Astrocyte of the hippocampus (primary cell): Measurements from ENCODE around the gene COL23A1.
A peak's percentile ranks its signal among the peaks of the same experiment; 100 is the strongest.

Experiments
- DNase-seq: peaks from one replicate; pipeline ENCODE4 v3.0.0; 2011; ENCODE audit warnings: low read depth, low spot score

The COL23A1 gene

GRCh38 chr5:178477802-178478201 lies 112.4 kb downstream of the COL23A1 start:
- no peak for DNase-seq

- DNase-seq, result peak; percentile 11
Observed at GRCh38 chr5:178476972-178477754, 113.0 kb downstream of the COL23A1 start.

- DNase-seq, result no peak
Observed at GRCh38 chr5:178476531-178476930, 113.7 kb downstream of the COL23A1 start.

GRCh38 chr5:178475422-178475821 lies 114.8 kb downstream of the COL23A1 start:
- no peak for DNase-seq

GRCh38 chr5:178474562-178475184 lies 115.5 kb downstream of the COL23A1 start:
- DNase-seq, result peak; percentile 11

- DNase-seq, result no peak
Observed at GRCh38 chr5:178473854-178474253, 116.3 kb downstream of the COL23A1 start.

GRCh38 chr5:178472138-178472537 lies 118.1 kb downstream of the COL23A1 start:
- no peak for DNase-seq

- no peak for DNase-seq
Observed at GRCh38 chr5:178471711-178472110, 118.5 kb downstream of the COL23A1 start.

- DNase-seq, result no peak
Observed at GRCh38 chr5:178470760-178471025, 119.5 kb downstream of the COL23A1 start.

- no peak for DNase-seq
Observed at GRCh38 chr5:178469975-178470759, 120.0 kb downstream of the COL23A1 start.

- no peak for DNase-seq
Observed at GRCh38 chr5:178469011-178469974, 120.9 kb downstream of the COL23A1 start.

- no peak for DNase-seq
Observed at GRCh38 chr5:178468196-178468685, 122.0 kb downstream of the COL23A1 start.

GRCh38 chr5:178467568-178468195 lies 122.5 kb downstream of the COL23A1 start:
- DNase-seq, result no peak

GRCh38 chr5:178467205-178467567 lies 123.0 kb downstream of the COL23A1 start:
- no peak for DNase-seq

GRCh38 chr5:178466342-178466741 lies 123.9 kb downstream of the COL23A1 start:
- no peak for DNase-seq

GRCh38 chr5:178465861-178466288 lies 124.3 kb downstream of the COL23A1 start:
- DNase-seq, result no peak

GRCh38 chr5:178465228-178465860 lies 124.8 kb downstream of the COL23A1 start:
- no peak for DNase-seq

GRCh38 chr5:178464431-178465048 lies 125.7 kb downstream of the COL23A1 start:
- DNase-seq, result no peak

- DNase-seq, result no peak
Observed at GRCh38 chr5:178463321-178464155, 126.7 kb downstream of the COL23A1 start.
